GM23248 (cell line): ENCODE measurements around the gene RIC8A. TPM values are rescaled to one million over a fixed set of nuclear protein-coding genes. Genes with fewer than 3 reads are reported as not detected.
A peak's percentile ranks its signal among the peaks of the same experiment; 100 is the strongest.
"Not testable (repeated sequence)": the region's sequence is repeated elsewhere in the genome, so short reads cannot be mapped to it uniquely, and the experiment has no call there.

Experiments used
- DNase-seq: peaks from one replicate; pipeline ENCODE4 v3.0.0-alpha.2; 2015
- H2AFZ ChIP-seq: fragments of 200-600 bp; sonication (generic); 2 replicates; pipeline ENCODE4 v1.6.1; 2016; ENCODE audit warnings: antibody characterized with exemption
- H3F3A ChIP-seq: fragments of 200-600 bp; sonication (generic); 2 replicates; pipeline ENCODE4 v1.6.1; 2016; ENCODE audit warnings: mild to moderate bottlenecking, antibody characterized with exemption, mixed run types; ENCODE audit not compliant: insufficient read depth
- H3K27ac ChIP-seq: fragments of 200-600 bp; sonication (generic); 2 replicates; pipeline ENCODE4 v1.5.1; 2016; ENCODE audit warnings: mild to moderate bottlenecking
- H3K27me3 ChIP-seq: fragments of 200-600 bp; sonication (generic); replicated peaks from 2 replicates; pipeline ENCODE4 v1.6.1; 2016; ENCODE audit warnings: mild to moderate bottlenecking; ENCODE audit not compliant: insufficient read depth
- H3K36me3 ChIP-seq: fragments of 200-600 bp; sonication (generic); 2 replicates; pipeline ENCODE4 v1.6.1; 2016; ENCODE audit warnings: low read depth, mild to moderate bottlenecking
- H3K4me1 ChIP-seq: fragments of 200-600 bp; sonication (generic); 2 replicates; pipeline ENCODE4 v1.6.1; 2016; ENCODE audit warnings: mild to moderate bottlenecking; ENCODE audit not compliant: insufficient read depth
- H3K4me2 ChIP-seq: fragments of 200-600 bp; sonication (generic); one replicate; pipeline ENCODE4 v1.6.1; 2016; ENCODE audit warnings: mild to moderate bottlenecking; ENCODE audit not compliant: unreplicated experiment
- H3K4me3 ChIP-seq: fragments of 200-600 bp; sonication (generic); 2 replicates; pipeline ENCODE4 v1.5.1; 2016; ENCODE audit warnings: mild to moderate bottlenecking
- H3K79me2 ChIP-seq: fragments of 200-600 bp; sonication (generic); 2 replicates; pipeline ENCODE4 v1.6.1; 2016; ENCODE audit warnings: mild to moderate bottlenecking; ENCODE audit not compliant: insufficient read depth
- H3K9ac ChIP-seq: fragments of 200-600 bp; sonication (generic); 2 replicates; pipeline ENCODE4 v1.6.1; 2016; ENCODE audit warnings: mild to moderate bottlenecking
- H3K9me2 ChIP-seq: fragments of 200-600 bp; sonication (generic); 2 replicates; pipeline ENCODE4 v1.6.1; 2016; ENCODE audit warnings: mixed run types, mild to moderate bottlenecking, moderate library complexity; ENCODE audit not compliant: insufficient read depth
- H3K9me3 ChIP-seq: fragments of 200-600 bp; sonication (generic); one replicate; pipeline ENCODE4 v1.6.1; 2017; ENCODE audit warnings: low read depth
- H4K20me1 ChIP-seq: fragments of 200-600 bp; sonication (generic); 2 replicates; pipeline ENCODE4 v1.6.0; 2016; ENCODE audit not compliant: insufficient read depth
- EZH2 ChIP-seq: fragments of 200-600 bp; sonication (generic); IDR thresholded peaks from 2 replicates; pipeline ENCODE4 v1.6.1; 2018; ENCODE audit warnings: antibody characterized with exemption, mild to moderate bottlenecking; ENCODE audit not compliant: insufficient read depth, poor library complexity, severe bottlenecking
- WGBS, 2 experiments: methylation state at CpG; one replicate each; pipeline ENCODE4 v1.1.6; 2015 to 2017; ENCODE audit warnings: low lambda C conversion rate in 2 of 2, low coverage in 1 of 2; ENCODE audit errors: missing lambda C conversion rate in 2 of 2; 5-methylcytosine and 5-hydroxymethylcytosine counted together
- in situ Hi-C: fragments of 300-500 bp; cut with MboI; formaldehyde crosslinking; loops from 2 replicates; pipeline ENCODE4 v1.15.0; 2020
- polyA plus RNA-seq: library from polyadenylated mRNA; unstranded; fragments of >200 nt; fragmentation: Nextera tagmentation; extraction: Ambion mirVana; gene quantifications from 2 replicates; pipeline ENCODE4 v1.2.1, GENCODE V29; 2016
- total RNA-seq: library from RNA; depleted of rRNA; stranded (reverse); fragments of >200 nt; shearing (Covaris generic); gene quantifications from 2 replicates; pipeline ENCODE4 v1.2.3, GENCODE V29; 2014; rRNA removed

RIC8A gene
- total RNA-seq (220 and 226 TPM in 2 replicates), polyA plus RNA-seq (121 and 132 TPM in 2 replicates)

- Histone ChIP-seq H3K4me3 (peak within 1 kb of the TSS; percentile 93), H3K9me2 (no peaks in the 10 kb centered on the region), H3K4me2 (peak within 1 kb of the TSS; percentile 99), H3K79me2 (peaks cover 88% of the 10 kb centered on the region), H3K9ac (peak within 1 kb of the TSS; percentile 99), H3K27me3 (no peaks in the 10 kb centered on the region), H4K20me1 (no peaks in the 10 kb centered on the region), H3K36me3 (peaks cover 33% of the 10 kb centered on the region), H3K9me3 (no peaks in the 10 kb centered on the region), H3K4me1 (peaks cover 34% of the 10 kb centered on the region), H2AFZ (peak within 1 kb of the TSS; percentile 37), H3K27ac (peak within 1 kb of the TSS; percentile 99), H3F3A (peaks cover 20% of the 10 kb centered on the region)
- DNase-seq, result peak; percentile 99
- TF ChIP-seq EZH2, result no peak
- in situ Hi-C loops, result no loop called here
- WGBS, 2 experiments, result 1 to 2% methylated on average over 48 to 51 of the region's 63 CpGs
These were observed at the start of gene RIC8A, which contains the start of gene BET1L for GRCh38 chr11:207208-207862. Gene RIC8A (plus strand): TSS chr11:207708. CDS start chr11:208855, 1,147 bp downstream. Gene BET1L (minus strand): TSS chr11:207399. CDS start chr11:207321, 78 bp downstream.

- H2AFZ ChIP-seq, in situ Hi-C loops: not testable (repeated sequence)
These were observed 27.3 kb upstream of the RIC8A start for GRCh38 chr11:180242-180641.

GRCh38 chr11:189200-189783 lies 18.2 kb upstream of the RIC8A start:
- H3K4me3 ChIP-seq, H3K9me2 ChIP-seq, in situ Hi-C loops, DNase-seq, H3K79me2 ChIP-seq, H3K27ac ChIP-seq, H3K36me3 ChIP-seq, H3K9me3 ChIP-seq, H3K4me2 ChIP-seq, H3K9ac ChIP-seq, H3F3A ChIP-seq, H2AFZ ChIP-seq, H4K20me1 ChIP-seq, H3K27me3 ChIP-seq, H3K4me1 ChIP-seq: not testable (repeated sequence)
- 81 to 89% methylated on average over 14 to 48 of the region's 55 CpGs for WGBS, 2 experiments

More at GRCh38 chr11:180242-180641, 27.3 kb upstream of the RIC8A start:
- H3K36me3 ChIP-seq, H3K9me2 ChIP-seq, H3K27me3 ChIP-seq, H3F3A ChIP-seq, H3K27ac ChIP-seq, H3K9me3 ChIP-seq, H3K4me1 ChIP-seq, H3K9ac ChIP-seq, DNase-seq, H3K79me2 ChIP-seq, H4K20me1 ChIP-seq, H3K4me3 ChIP-seq, H3K4me2 ChIP-seq: not testable (repeated sequence)
- WGBS, 2 experiments, result 0% methylated on average over 1 to 5 of the region's 13 CpGs

GRCh38 chr11:189843-190311 lies 17.6 kb upstream of the RIC8A start:
- H3K9ac ChIP-seq, H3F3A ChIP-seq, H3K27me3 ChIP-seq, H3K36me3 ChIP-seq, H3K79me2 ChIP-seq, DNase-seq, H3K9me3 ChIP-seq, H2AFZ ChIP-seq, H4K20me1 ChIP-seq, H3K9me2 ChIP-seq, in situ Hi-C loops, H3K27ac ChIP-seq, H3K4me3 ChIP-seq, H3K4me2 ChIP-seq, H3K4me1 ChIP-seq: not testable (repeated sequence)
- WGBS, 2 experiments, result 50 to 57% methylated on average over 8 to 10 of the region's 25 CpGs

GRCh38 chr11:190546-190945 lies 17.0 kb upstream of the RIC8A start:
- 75 to 76% methylated on average over 5 of the region's 5 CpGs for WGBS, 2 experiments
- H3K4me1 ChIP-seq, in situ Hi-C loops, H3K27me3 ChIP-seq, H4K20me1 ChIP-seq, H3K9ac ChIP-seq, H3K79me2 ChIP-seq, DNase-seq, H3K9me2 ChIP-seq, H3K36me3 ChIP-seq, H3F3A ChIP-seq, H3K4me3 ChIP-seq, H3K4me2 ChIP-seq, H3K27ac ChIP-seq, H3K9me3 ChIP-seq, H2AFZ ChIP-seq: not testable (repeated sequence)

- H3K4me2 ChIP-seq, H4K20me1 ChIP-seq, in situ Hi-C loops, H3F3A ChIP-seq, H3K9ac ChIP-seq, H2AFZ ChIP-seq, DNase-seq, H3K4me3 ChIP-seq, H3K79me2 ChIP-seq, H3K27me3 ChIP-seq, H3K9me2 ChIP-seq, H3K27ac ChIP-seq, H3K4me1 ChIP-seq, H3K36me3 ChIP-seq, H3K9me3 ChIP-seq: not testable (repeated sequence)
- 52 to 77% methylated on average over 2 to 4 of the region's 8 CpGs for WGBS, 2 experiments
These were observed 15.7 kb upstream of the RIC8A start for GRCh38 chr11:191490-192478.
